Measurements from ENCODE around the gene AGMO. TPM values are rescaled to one million over a fixed set of nuclear protein-coding genes. Genes with fewer than 3 reads are reported as not detected.

Gene AGMO
- total RNA-seq, 1 donor from 2014 or later, result not detected

DNA sequence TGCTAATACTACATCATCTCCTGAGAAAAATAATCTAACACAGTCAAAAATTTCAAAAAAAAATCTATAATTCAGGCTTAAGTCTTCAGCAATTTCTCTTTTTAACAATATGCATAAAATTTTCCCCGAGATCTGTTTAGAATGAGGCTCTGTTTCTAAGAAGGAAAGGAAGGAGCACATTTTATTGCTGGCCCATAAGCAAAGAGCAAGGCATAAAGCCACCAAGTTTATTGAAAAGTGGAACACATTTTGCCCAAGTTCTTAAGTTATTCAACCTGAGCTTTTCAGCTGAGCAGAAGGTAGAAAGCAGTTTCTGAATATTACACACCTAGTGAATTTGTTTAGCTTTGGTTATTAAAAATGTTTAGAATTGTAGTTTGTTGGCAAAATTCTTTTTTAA, 73.9 kb downstream of the AGMO start:
- Mint-ChIP-seq H3K4me3 (ENCODE audit: unreplicated experiment) (no peak overlapping the region), H3K9me3 (ENCODE audit: unreplicated experiment) (no peaks in the 10 kb centered on the region), H3K27ac (ENCODE audit: unreplicated experiment) (no peak overlapping the region), H3K27me3 (ENCODE audit: unreplicated experiment) (no peaks in the 10 kb centered on the region), H3K4me1 (ENCODE audit: unreplicated experiment) (peaks cover 6% of the 10 kb centered on the region), H3K36me3 (ENCODE audit: low read depth, unreplicated experiment) (no peaks in the 10 kb centered on the region)
- DNase-seq (ENCODE audit: low spot score), result no peak
- TF ChIP-seq CTCF (IDR thresholded peaks at IDR 0.05; ENCODE audit: unreplicated experiment), result no peak

- no peaks in the 10 kb centered on the region for H3K27me3 Mint-ChIP-seq (ENCODE audit: unreplicated experiment)
- no peaks in the 10 kb centered on the region for H3K36me3 Mint-ChIP-seq (ENCODE audit: low read depth, unreplicated experiment)
- H3K4me3 Mint-ChIP-seq (ENCODE audit: unreplicated experiment), result no peak overlapping the region
- DNase-seq (ENCODE audit: low spot score), result no peak
- TF ChIP-seq CTCF (IDR thresholded peaks at IDR 0.05; ENCODE audit: unreplicated experiment), result no peak
- peaks cover 6% of the 10 kb centered on the region for H3K4me1 Mint-ChIP-seq (ENCODE audit: unreplicated experiment)
- H3K9me3 Mint-ChIP-seq (ENCODE audit: unreplicated experiment), result no peaks in the 10 kb centered on the region
- H3K27ac Mint-ChIP-seq (ENCODE audit: unreplicated experiment), result no peak overlapping the region
Observed at GRCh38 chr7:15485998-15486397, 75.8 kb downstream of the AGMO start.

- Mint-ChIP-seq H3K27me3 (ENCODE audit: unreplicated experiment) (no peaks in the 10 kb centered on the region), H3K36me3 (ENCODE audit: low read depth, unreplicated experiment) (no peaks in the 10 kb centered on the region), H3K27ac (ENCODE audit: unreplicated experiment) (no peak overlapping the region), H3K4me3 (ENCODE audit: unreplicated experiment) (no peak overlapping the region), H3K9me3 (ENCODE audit: unreplicated experiment) (no peaks in the 10 kb centered on the region), H3K4me1 (ENCODE audit: unreplicated experiment) (peaks cover 6% of the 10 kb centered on the region)
- DNase-seq (ENCODE audit: low spot score), result no peak
- TF ChIP-seq CTCF (IDR thresholded peaks at IDR 0.05; ENCODE audit: unreplicated experiment), result no peak
Observed at GRCh38 chr7:15485431-15485830, 76.4 kb downstream of the AGMO start.

DNA sequence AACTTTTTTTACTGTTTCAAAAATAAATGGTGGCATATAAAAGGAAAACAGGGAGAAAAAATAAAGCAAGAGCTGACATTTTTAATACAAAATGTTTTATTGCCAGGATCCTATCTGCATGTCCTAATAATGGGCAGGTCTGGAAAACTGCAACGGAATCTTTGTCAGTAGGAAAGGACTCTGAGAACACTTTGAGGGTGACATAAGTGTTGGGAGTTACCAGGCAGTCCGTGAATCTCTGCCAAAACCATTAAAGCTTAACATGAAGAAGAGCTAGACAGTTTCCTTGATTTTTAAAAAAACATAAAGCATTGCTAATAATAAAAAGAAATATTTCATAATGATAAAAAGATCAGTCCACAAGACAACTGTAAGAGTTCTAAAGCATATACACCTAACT, 80.7 kb downstream of the AGMO start:
- Mint-ChIP-seq H3K4me3 (ENCODE audit: unreplicated experiment) (no peak overlapping the region), H3K9me3 (ENCODE audit: unreplicated experiment) (no peaks in the 10 kb centered on the region), H3K4me1 (ENCODE audit: unreplicated experiment) (no peaks in the 10 kb centered on the region), H3K27ac (ENCODE audit: unreplicated experiment) (no peak overlapping the region), H3K36me3 (ENCODE audit: low read depth, unreplicated experiment) (no peaks in the 10 kb centered on the region), H3K27me3 (ENCODE audit: unreplicated experiment) (no peaks in the 10 kb centered on the region)
- no peak for TF ChIP-seq CTCF (IDR thresholded peaks at IDR 0.05; ENCODE audit: unreplicated experiment)
- DNase-seq (ENCODE audit: low spot score), result no peak

- DNase-seq (ENCODE audit: low spot score), result no peak
- no peak for TF ChIP-seq CTCF (IDR thresholded peaks at IDR 0.05; ENCODE audit: unreplicated experiment)
- Mint-ChIP-seq H3K27ac (ENCODE audit: unreplicated experiment) (no peak overlapping the region), H3K9me3 (ENCODE audit: unreplicated experiment) (no peaks in the 10 kb centered on the region), H3K4me3 (ENCODE audit: unreplicated experiment) (no peak overlapping the region), H3K36me3 (ENCODE audit: low read depth, unreplicated experiment) (no peaks in the 10 kb centered on the region), H3K27me3 (ENCODE audit: unreplicated experiment) (no peaks in the 10 kb centered on the region), H3K4me1 (ENCODE audit: unreplicated experiment) (no peaks in the 10 kb centered on the region)
Observed at GRCh38 chr7:15478401-15478800, 83.4 kb downstream of the AGMO start.
